ENCODE results near the gene SOX18. TPM values are rescaled to one million over a fixed set of nuclear protein-coding genes. Genes with fewer than 3 reads are reported as not detected.

The SOX18 gene
- total RNA-seq, 4 donors from 2014 or later: 1.1 to 7.3 (median 4.3) TPM

DNA sequence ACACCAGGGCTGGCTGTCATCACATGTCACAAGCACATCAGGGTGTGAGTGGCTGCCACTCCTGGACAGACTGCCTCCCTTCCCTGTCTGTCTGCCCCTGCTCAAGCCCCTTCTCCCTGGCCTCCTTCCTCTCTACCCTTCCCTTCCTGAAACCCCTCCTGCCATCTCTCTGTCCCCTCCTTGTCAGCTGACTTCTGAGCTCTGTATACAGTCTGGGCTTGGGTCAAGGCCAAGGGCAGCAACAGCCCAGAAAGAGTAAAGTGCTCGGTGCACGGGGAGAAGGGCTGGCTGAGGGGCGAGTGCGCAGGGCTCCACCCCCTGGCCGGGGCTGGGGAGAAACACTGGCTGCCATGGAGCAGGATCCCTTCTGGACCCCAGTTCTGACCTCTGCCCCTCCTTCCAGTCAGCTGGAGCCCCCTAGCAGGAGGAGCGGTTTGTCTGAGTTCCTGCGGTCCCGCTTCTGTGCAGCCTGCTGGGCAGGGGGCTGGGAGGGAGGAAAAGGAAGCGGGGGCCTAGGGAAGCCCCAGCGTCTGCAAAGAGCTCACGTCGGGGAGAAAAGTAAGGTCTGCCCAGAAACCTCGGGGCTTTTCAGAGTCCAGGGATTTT lies 32.8 kb upstream of the SOX18 start:
- no peak for DNase-seq (ENCODE audit: low spot score in 2 of 2)
- TF ChIP-seq POLR2A (IDR thresholded peaks at IDR 0.05) (no peak), CTCF (IDR thresholded peaks at IDR 0.05) (no peak)
- no peak overlapping the region for H3K4me3 ChIP-seq (ENCODE audit: low read depth, poor library complexity, severe bottlenecking)
- 29 to 40% methylated on average over 7 to 9 of the region's 13 CpGs for WGBS, 2 donors
- intact Hi-C loops (cut with DNase I; ENCODE audit: low total_unique reads): no loop called here

- H3K4me3 ChIP-seq (ENCODE audit: low read depth, poor library complexity, severe bottlenecking): no peak overlapping the region
- no peak for DNase-seq (ENCODE audit: low spot score in 2 of 2)
- TF ChIP-seq POLR2A (IDR thresholded peaks at IDR 0.05) (no peak), CTCF (IDR thresholded peaks at IDR 0.05) (no peak)
- WGBS, 2 donors: 84 to 94% methylated on average over 6 of the region's 6 CpGs
- intact Hi-C loops (cut with DNase I; ENCODE audit: low total_unique reads): no loop called here
Measured at GRCh38 chr20:64081624-64081964, 32.2 kb upstream of the SOX18 start.

GRCh38 chr20:64080813-64081623 lies 31.6 kb upstream of the SOX18 start:
- WGBS, 2 donors: 71 to 81% methylated on average over 17 of the region's 17 CpGs
- H3K4me3 ChIP-seq (ENCODE audit: low read depth, poor library complexity, severe bottlenecking): no peak overlapping the region
- TF ChIP-seq CTCF (IDR thresholded peaks at IDR 0.05) (no peak), POLR2A (IDR thresholded peaks at IDR 0.05) (no peak)
- intact Hi-C loops (cut with DNase I; ENCODE audit: low total_unique reads): no loop called here
- no peak for DNase-seq (ENCODE audit: low spot score in 2 of 2)

GRCh38 chr20:64080013-64080812 lies 30.8 kb upstream of the SOX18 start, which contains the start of gene OPRL1:
OPRL1 (plus strand) TSS chr20:64080082; CDS start chr20:64092721, 12,639 bp downstream.
- TF ChIP-seq POLR2A (IDR thresholded peaks at IDR 0.05) (no peak), CTCF (IDR thresholded peaks at IDR 0.05) (no peak)
- WGBS, 2 donors: 12 to 16% methylated on average over 23 to 29 of the region's 62 CpGs
- H3K4me3 ChIP-seq (ENCODE audit: low read depth, poor library complexity, severe bottlenecking): peak within 1 kb of the TSS; percentile 56
- intact Hi-C loops (cut with DNase I; ENCODE audit: low total_unique reads): no loop called here
- DNase-seq (ENCODE audit: low spot score in 2 of 2): no peak

DNA sequence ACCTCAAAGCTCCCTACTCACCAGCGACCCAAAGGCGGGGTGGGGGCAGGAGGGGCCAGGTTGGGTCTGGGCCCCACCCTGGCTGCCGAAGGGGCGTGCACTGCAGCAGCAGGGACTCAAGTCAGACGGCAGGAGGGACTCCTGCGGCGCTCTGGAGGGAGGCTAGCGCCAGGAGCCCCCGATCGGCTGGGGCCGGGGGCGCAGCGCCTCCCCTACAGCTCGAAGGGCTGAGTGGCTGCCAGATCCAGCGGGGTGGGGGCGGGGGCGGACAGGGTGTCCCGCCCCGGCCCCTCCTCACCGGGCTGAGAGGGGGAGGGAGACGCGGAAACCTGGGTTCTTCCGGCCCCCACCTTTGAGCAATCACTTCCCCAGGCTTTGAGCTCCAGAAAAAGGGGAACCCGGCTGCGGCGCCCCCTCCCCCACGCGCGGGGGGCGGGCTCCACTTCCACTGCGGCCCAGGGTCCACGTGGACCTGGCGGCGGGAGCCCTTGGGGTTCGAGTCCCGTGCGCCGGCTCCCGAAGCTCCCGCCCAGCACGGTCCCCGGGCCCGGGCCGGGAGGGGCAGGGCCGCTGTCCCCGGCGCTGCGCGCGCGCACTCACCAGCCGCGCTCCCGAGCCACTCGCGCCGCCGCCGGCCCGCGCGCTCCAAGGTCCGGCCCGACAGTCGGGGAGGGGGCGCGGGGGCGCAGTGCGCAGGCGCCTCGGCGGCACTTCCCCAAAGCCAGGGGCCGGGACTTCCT lies 30.0 kb upstream of the SOX18 start, which contains the start of gene RGS19:
TSS of gene RGS19 (minus strand) at position 246 of the 740 bp plus-strand sequence. CDS start 2,632 bp downstream, outside the sequence.
- H3K4me3 ChIP-seq (ENCODE audit: low read depth, poor library complexity, severe bottlenecking): peak within 1 kb of the TSS; percentile 56
- DNase-seq (ENCODE audit: low spot score in 2 of 2): peak; percentile 64 to 94
- WGBS, 2 donors: 0 to 1% methylated on average over 9 to 34 of the region's 73 CpGs
- TF ChIP-seq POLR2A (IDR thresholded peaks at IDR 0.05): no peak
- no peak for TF ChIP-seq CTCF (IDR thresholded peaks at IDR 0.05)
- intact Hi-C loops (cut with DNase I; ENCODE audit: low total_unique reads): no loop called here

Measured in lower leg skin (tissue), 4 donors.